ENCODE results near the gene IQCN. TPM values are rescaled to one million over a fixed set of nuclear protein-coding genes. Genes with fewer than 3 reads are reported as not detected.

Gene IQCN
- polyA plus RNA-seq, 1 donor: 5.5 TPM

- no peak overlapping the region for H3K4me3 ChIP-seq (ENCODE audit: low read length)
- peak in 1 of 2 donors; percentile 72 for DNase-seq
- H3K36me3 ChIP-seq (ENCODE audit: control insufficient read depth, insufficient read depth, low read length): peaks cover 14% of the 10 kb centered on the region
- H3K27me3 ChIP-seq (ENCODE audit: control insufficient read depth, insufficient read depth, low read length): no peaks in the 10 kb centered on the region
- peaks cover 44% of the 10 kb centered on the region for H3K4me1 ChIP-seq (ENCODE audit: control insufficient read depth, insufficient read depth, low read length)
- no peaks in the 10 kb centered on the region for H3K9me3 ChIP-seq (ENCODE audit: control insufficient read depth, low read depth, low read length)
- WGBS (ENCODE audit: insufficient coverage, low lambda C conversion rate): no CpG with 5 or more reads among the region's 18 CpGs
- H3K27ac ChIP-seq (ENCODE audit: low read length): peak overlapping the region; percentile 94
Observed at GRCh38 chr19:18317961-18318800, 43.9 kb upstream of the IQCN start.

GRCh38 chr19:18313398-18313797, 39.1 kb upstream of the IQCN start:
- Histone ChIP-seq H3K4me3 (ENCODE audit: low read length) (no peak overlapping the region), H3K36me3 (ENCODE audit: control insufficient read depth, insufficient read depth, low read length) (peaks cover 38% of the 10 kb centered on the region), H3K27ac (ENCODE audit: low read length) (no peak overlapping the region), H3K9me3 (ENCODE audit: control insufficient read depth, low read depth, low read length) (peaks cover 5% of the 10 kb centered on the region), H3K4me1 (ENCODE audit: control insufficient read depth, insufficient read depth, low read length) (peaks cover 43% of the 10 kb centered on the region), H3K27me3 (ENCODE audit: control insufficient read depth, insufficient read depth, low read length) (no peaks in the 10 kb centered on the region)
- DNase-seq: no peak
- no CpG with 5 or more reads among the region's 3 CpGs for WGBS (ENCODE audit: insufficient coverage, low lambda C conversion rate)

- peak overlapping the region; percentile 99 for H3K27ac ChIP-seq (ENCODE audit: low read length)
- no CpG with 5 or more reads among the region's 11 CpGs for WGBS (ENCODE audit: insufficient coverage, low lambda C conversion rate)
Observed at GRCh38 chr19:18312092-18312534, 37.9 kb upstream of the IQCN start.

GRCh38 chr19:18311502-18312091, 37.3 kb upstream of the IQCN start:
- Histone ChIP-seq H3K27me3 (ENCODE audit: control insufficient read depth, insufficient read depth, low read length) (no peaks in the 10 kb centered on the region), H3K27ac (ENCODE audit: low read length) (peak overlapping the region; percentile 99), H3K9me3 (ENCODE audit: control insufficient read depth, low read depth, low read length) (peaks cover 7% of the 10 kb centered on the region), H3K36me3 (ENCODE audit: control insufficient read depth, insufficient read depth, low read length) (peaks cover 53% of the 10 kb centered on the region), H3K4me3 (ENCODE audit: low read length) (no peak overlapping the region), H3K4me1 (ENCODE audit: control insufficient read depth, insufficient read depth, low read length) (peaks cover 33% of the 10 kb centered on the region)
- no CpG with 5 or more reads among the region's 22 CpGs for WGBS (ENCODE audit: insufficient coverage, low lambda C conversion rate)
- peak in 1 of 2 donors; percentile 70 for DNase-seq

More at GRCh38 chr19:18312092-18312534, 37.9 kb upstream of the IQCN start:
- H3K4me3 ChIP-seq (ENCODE audit: low read length): no peak overlapping the region
- peak in 1 of 2 donors; percentile 43 for DNase-seq
- H3K9me3 ChIP-seq (ENCODE audit: control insufficient read depth, low read depth, low read length): peaks cover 7% of the 10 kb centered on the region
- peaks cover 48% of the 10 kb centered on the region for H3K36me3 ChIP-seq (ENCODE audit: control insufficient read depth, insufficient read depth, low read length)
- H3K27me3 ChIP-seq (ENCODE audit: control insufficient read depth, insufficient read depth, low read length): no peaks in the 10 kb centered on the region
- peaks cover 33% of the 10 kb centered on the region for H3K4me1 ChIP-seq (ENCODE audit: control insufficient read depth, insufficient read depth, low read length)

GRCh38 chr19:18310966-18311365, 36.7 kb upstream of the IQCN start:
- Histone ChIP-seq H3K9me3 (ENCODE audit: control insufficient read depth, low read depth, low read length) (peaks cover 7% of the 10 kb centered on the region), H3K4me1 (ENCODE audit: control insufficient read depth, insufficient read depth, low read length) (peaks cover 33% of the 10 kb centered on the region), H3K27ac (ENCODE audit: low read length) (peak overlapping the region; percentile 99), H3K36me3 (ENCODE audit: control insufficient read depth, insufficient read depth, low read length) (peaks cover 59% of the 10 kb centered on the region), H3K4me3 (ENCODE audit: low read length) (no peak overlapping the region), H3K27me3 (ENCODE audit: control insufficient read depth, insufficient read depth, low read length) (no peaks in the 10 kb centered on the region)
- no CpG with 5 or more reads among the region's 13 CpGs for WGBS (ENCODE audit: insufficient coverage, low lambda C conversion rate)
- no peak for DNase-seq

GRCh38 chr19:18310118-18310909, 36.1 kb upstream of the IQCN start:
- H3K27ac ChIP-seq (ENCODE audit: low read length): peak overlapping the region; percentile 99
- H3K4me1 ChIP-seq (ENCODE audit: control insufficient read depth, insufficient read depth, low read length): peaks cover 38% of the 10 kb centered on the region
- H3K27me3 ChIP-seq (ENCODE audit: control insufficient read depth, insufficient read depth, low read length): no peaks in the 10 kb centered on the region
- WGBS (ENCODE audit: insufficient coverage, low lambda C conversion rate): no CpG with 5 or more reads among the region's 23 CpGs
- peak; percentile 95 to 98 for DNase-seq
- peaks cover 56% of the 10 kb centered on the region for H3K36me3 ChIP-seq (ENCODE audit: control insufficient read depth, insufficient read depth, low read length)
- no peak overlapping the region for H3K4me3 ChIP-seq (ENCODE audit: low read length)
- H3K9me3 ChIP-seq (ENCODE audit: control insufficient read depth, low read depth, low read length): peaks cover 7% of the 10 kb centered on the region

GRCh38 chr19:18309525-18310064, 35.3 kb upstream of the IQCN start:
- peaks cover 46% of the 10 kb centered on the region for H3K4me1 ChIP-seq (ENCODE audit: control insufficient read depth, insufficient read depth, low read length)
- peak in 1 of 2 donors; percentile 7 for DNase-seq
- no peak overlapping the region for H3K4me3 ChIP-seq (ENCODE audit: low read length)
- no CpG with 5 or more reads among the region's 33 CpGs for WGBS (ENCODE audit: insufficient coverage, low lambda C conversion rate)
- peaks cover 53% of the 10 kb centered on the region for H3K36me3 ChIP-seq (ENCODE audit: control insufficient read depth, insufficient read depth, low read length)
- H3K27ac ChIP-seq (ENCODE audit: low read length): peak overlapping the region; percentile 99
- peaks cover 7% of the 10 kb centered on the region for H3K9me3 ChIP-seq (ENCODE audit: control insufficient read depth, low read depth, low read length)
- no peaks in the 10 kb centered on the region for H3K27me3 ChIP-seq (ENCODE audit: control insufficient read depth, insufficient read depth, low read length)

GRCh38 chr19:18308948-18309325, 34.7 kb upstream of the IQCN start:
- no CpG with 5 or more reads among the region's 7 CpGs for WGBS (ENCODE audit: insufficient coverage, low lambda C conversion rate)
- no peaks in the 10 kb centered on the region for H3K27me3 ChIP-seq (ENCODE audit: control insufficient read depth, insufficient read depth, low read length)
- peaks cover 52% of the 10 kb centered on the region for H3K4me1 ChIP-seq (ENCODE audit: control insufficient read depth, insufficient read depth, low read length)
- no peak overlapping the region for H3K27ac ChIP-seq (ENCODE audit: low read length)
- peaks cover 7% of the 10 kb centered on the region for H3K9me3 ChIP-seq (ENCODE audit: control insufficient read depth, low read depth, low read length)
- peaks cover 49% of the 10 kb centered on the region for H3K36me3 ChIP-seq (ENCODE audit: control insufficient read depth, insufficient read depth, low read length)
- H3K4me3 ChIP-seq (ENCODE audit: low read length): no peak overlapping the region
- DNase-seq: no peak

- H3K27ac ChIP-seq (ENCODE audit: low read length): no peak overlapping the region
- no CpG with 5 or more reads among the region's 20 CpGs for WGBS (ENCODE audit: insufficient coverage, low lambda C conversion rate)
Observed at GRCh38 chr19:18308051-18308947, 34.0 kb upstream of the IQCN start.

More at GRCh38 chr19:18308051-18308947, 34.0 kb upstream of the IQCN start:
- peaks cover 7% of the 10 kb centered on the region for H3K9me3 ChIP-seq (ENCODE audit: control insufficient read depth, low read depth, low read length)
- H3K4me1 ChIP-seq (ENCODE audit: control insufficient read depth, insufficient read depth, low read length): peaks cover 59% of the 10 kb centered on the region
- DNase-seq: no peak
- H3K27me3 ChIP-seq (ENCODE audit: control insufficient read depth, insufficient read depth, low read length): no peaks in the 10 kb centered on the region
- no peak overlapping the region for H3K4me3 ChIP-seq (ENCODE audit: low read length)
- peaks cover 48% of the 10 kb centered on the region for H3K36me3 ChIP-seq (ENCODE audit: control insufficient read depth, insufficient read depth, low read length)

Measured in large intestine (tissue), 3 donors.